GM19351 (cell line): ENCODE data around the gene MCF2L2.

Experiments
- ATAC-seq: cut with Tn5 transposase; IDR thresholded peaks from one replicate; pipeline ENCODE4 v1.9.1; 2021; ENCODE audit warnings: mild to moderate bottlenecking, moderate library complexity; ENCODE audit not compliant: unreplicated experiment

The MCF2L2 gene

GRCh38 chr3:183300996-183301562, 127.3 kb downstream of the MCF2L2 start:
- ATAC-seq = no peak

GRCh38 chr3:183299976-183300375, 128.4 kb downstream of the MCF2L2 start:
- ATAC-seq = no peak

- no peak for ATAC-seq
Observed at GRCh38 chr3:183298701-183299153, 129.7 kb downstream of the MCF2L2 start.

- no peak for ATAC-seq
Observed at GRCh38 chr3:183296944-183297343, 131.5 kb downstream of the MCF2L2 start.

GRCh38 chr3:183295211-183295610, 133.2 kb downstream of the MCF2L2 start:
- no peak for ATAC-seq

GRCh38 chr3:183293966-183294365, 134.5 kb downstream of the MCF2L2 start:
- ATAC-seq = no peak

GRCh38 chr3:183291497-183292031, 136.9 kb downstream of the MCF2L2 start:
- ATAC-seq = no peak

- ATAC-seq = no peak
Observed at GRCh38 chr3:183290216-183290615, 138.2 kb downstream of the MCF2L2 start.

GRCh38 chr3:183288117-183288516, 140.3 kb downstream of the MCF2L2 start:
- ATAC-seq = no peak

GRCh38 chr3:183287301-183287971, 141.0 kb downstream of the MCF2L2 start:
- no peak for ATAC-seq

- ATAC-seq = peak; percentile 97
Observed at GRCh38 chr3:183285828-183286457, 142.5 kb downstream of the MCF2L2 start.

GRCh38 chr3:183285318-183285717, 143.1 kb downstream of the MCF2L2 start:
- no peak for ATAC-seq

GRCh38 chr3:183284570-183284969, 143.8 kb downstream of the MCF2L2 start:
- no peak for ATAC-seq

GRCh38 chr3:183283886-183284285, 144.5 kb downstream of the MCF2L2 start:
- no peak for ATAC-seq

GRCh38 chr3:183281126-183281797, 147.2 kb downstream of the MCF2L2 start:
- ATAC-seq = no peak

- no peak for ATAC-seq
Observed at GRCh38 chr3:183279371-183279770, 149.0 kb downstream of the MCF2L2 start.

GRCh38 chr3:183278479-183279088, 149.8 kb downstream of the MCF2L2 start:
- no peak for ATAC-seq

- ATAC-seq = no peak
Observed at GRCh38 chr3:183277260-183277659, 151.2 kb downstream of the MCF2L2 start.

GRCh38 chr3:183275937-183276336, 152.5 kb downstream of the MCF2L2 start:
- no peak for ATAC-seq

- no peak for ATAC-seq
Observed at GRCh38 chr3:183275418-183275817, 153.0 kb downstream of the MCF2L2 start.

- ATAC-seq = no peak
Observed at GRCh38 chr3:183274609-183275008, 153.8 kb downstream of the MCF2L2 start.
